DOHH2 (cell line): ENCODE measurements around the gene MRI1.

Source experiments
- H3F3A ChIP-seq: fragments of 200-600 bp; sonication (generic), shearing (Covaris generic); 2 replicates; pipeline ENCODE4 v1.6.0; 2016; ENCODE audit warnings: antibody characterized with exemption, mild to moderate bottlenecking; ENCODE audit not compliant: control insufficient read depth, insufficient read depth
- H3K27ac ChIP-seq: fragments of 200-600 bp; sonication (generic); 2 replicates; pipeline ENCODE4 v1.5.1; 2014; ENCODE audit warnings: low read depth, mild to moderate bottlenecking, low read length, moderate library complexity
- H3K27me3 ChIP-seq: fragments of 200-600 bp; sonication (generic); 2 replicates; pipeline ENCODE4 v1.6.1; 2014; ENCODE audit warnings: mild to moderate bottlenecking, low read length, mixed read lengths; ENCODE audit not compliant: control insufficient read depth
- H3K36me3 ChIP-seq: fragments of 200-600 bp; sonication (generic); 2 replicates; pipeline ENCODE4 v1.6.1; 2014; ENCODE audit warnings: mild to moderate bottlenecking, low read length, moderate library complexity, mixed read lengths; ENCODE audit not compliant: control insufficient read depth
- H3K4me1 ChIP-seq: fragments of 200-600 bp; sonication (generic); 2 replicates; pipeline ENCODE4 v1.6.1; 2014; ENCODE audit warnings: mild to moderate bottlenecking, low read length, mixed read lengths; ENCODE audit not compliant: control insufficient read depth
- H3K4me2 ChIP-seq: fragments of 200-600 bp; sonication (generic); 2 replicates; pipeline ENCODE4 v1.6.0; 2014; ENCODE audit warnings: mild to moderate bottlenecking, low read length, moderate library complexity
- H3K4me3 ChIP-seq: fragments of 200-600 bp; sonication (generic); 2 replicates; pipeline ENCODE4 v1.5.1; 2014; ENCODE audit warnings: mild to moderate bottlenecking, low read length, mixed read lengths
- H3K79me2 ChIP-seq: fragments of 200-600 bp; sonication (generic); 2 replicates; pipeline ENCODE4 v1.6.1; 2014; ENCODE audit warnings: mild to moderate bottlenecking, low read length, mixed read lengths; ENCODE audit not compliant: control insufficient read depth
- H3K9me2 ChIP-seq: fragments of 200-600 bp; sonication (generic); replicated peaks from 2 replicates; pipeline ENCODE4 v1.6.1; 2014; ENCODE audit warnings: mild to moderate bottlenecking, low read length, mixed read lengths; ENCODE audit not compliant: control insufficient read depth
- H3K9me3 ChIP-seq: fragments of 200-600 bp; sonication (generic); 2 replicates; pipeline ENCODE4 v1.6.1; 2014; ENCODE audit warnings: antibody characterized with exemption, low read length, mixed read lengths; ENCODE audit not compliant: control insufficient read depth, insufficient read depth
- H4K20me1 ChIP-seq: fragments of 200-600 bp; sonication (generic); 2 replicates; pipeline ENCODE4 v1.6.0; 2014; ENCODE audit warnings: low read depth, mild to moderate bottlenecking, antibody characterized with exemption, low read length, moderate library complexity; ENCODE audit not compliant: control insufficient read depth, insufficient read depth
- EZH2phosphoT487 ChIP-seq: fragments of 200-600 bp; sonication (generic); IDR thresholded peaks from 2 replicates; pipeline ENCODE4 v1.6.1; 2017; ENCODE audit warnings: borderline replicate concordance, mild to moderate bottlenecking, antibody characterized with exemption, low read length, moderate library complexity, mixed read lengths
- TF ChIP-seq, protein P1 (sequence below): fragments of 200-600 bp; sonication (generic); IDR thresholded peaks from one replicate; pipeline ENCODE4 v1.5.1; 2014; ENCODE audit warnings: antibody characterized with exemption, mild to moderate bottlenecking, low read depth, low read length; ENCODE audit not compliant: poor library complexity, severe bottlenecking

MRI1 gene

GRCh38 chr19:13796301-13797057, 32.2 kb downstream of the MRI1 start:
- Histone ChIP-seq H3K36me3 (no peaks in the 10 kb centered on the region), H3K4me3 (peak overlapping the region; percentile 88), H3K9me2 (no peaks in the 10 kb centered on the region), H3K4me2 (peak overlapping the region; percentile 72), H3K79me2 (peaks cover 7% of the 10 kb centered on the region), H3K9me3 (no peaks in the 10 kb centered on the region), H4K20me1 (no peaks in the 10 kb centered on the region), H3K4me1 (peaks cover 30% of the 10 kb centered on the region), H3K27me3 (no peaks in the 10 kb centered on the region), H3K27ac (no peak overlapping the region), H3F3A (no peaks in the 10 kb centered on the region)
- TF ChIP-seq EZH2phosphoT487, result no peak
- TF ChIP-seq, protein P1, sequence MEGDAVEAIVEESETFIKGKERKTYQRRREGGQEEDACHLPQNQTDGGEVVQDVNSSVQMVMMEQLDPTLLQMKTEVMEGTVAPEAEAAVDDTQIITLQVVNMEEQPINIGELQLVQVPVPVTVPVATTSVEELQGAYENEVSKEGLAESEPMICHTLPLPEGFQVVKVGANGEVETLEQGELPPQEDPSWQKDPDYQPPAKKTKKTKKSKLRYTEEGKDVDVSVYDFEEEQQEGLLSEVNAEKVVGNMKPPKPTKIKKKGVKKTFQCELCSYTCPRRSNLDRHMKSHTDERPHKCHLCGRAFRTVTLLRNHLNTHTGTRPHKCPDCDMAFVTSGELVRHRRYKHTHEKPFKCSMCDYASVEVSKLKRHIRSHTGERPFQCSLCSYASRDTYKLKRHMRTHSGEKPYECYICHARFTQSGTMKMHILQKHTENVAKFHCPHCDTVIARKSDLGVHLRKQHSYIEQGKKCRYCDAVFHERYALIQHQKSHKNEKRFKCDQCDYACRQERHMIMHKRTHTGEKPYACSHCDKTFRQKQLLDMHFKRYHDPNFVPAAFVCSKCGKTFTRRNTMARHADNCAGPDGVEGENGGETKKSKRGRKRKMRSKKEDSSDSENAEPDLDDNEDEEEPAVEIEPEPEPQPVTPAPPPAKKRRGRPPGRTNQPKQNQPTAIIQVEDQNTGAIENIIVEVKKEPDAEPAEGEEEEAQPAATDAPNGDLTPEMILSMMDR, result peak; percentile 38

GRCh38 chr19:13797058-13797440, 32.7 kb downstream of the MRI1 start:
- Histone ChIP-seq H3K4me2 (peak overlapping the region; percentile 72), H3K9me2 (no peaks in the 10 kb centered on the region), H3K4me3 (peak overlapping the region; percentile 88), H3K9me3 (no peaks in the 10 kb centered on the region), H3K79me2 (peaks cover 7% of the 10 kb centered on the region), H3K36me3 (no peaks in the 10 kb centered on the region), H4K20me1 (no peaks in the 10 kb centered on the region), H3K27ac (no peak overlapping the region), H3F3A (no peaks in the 10 kb centered on the region), H3K27me3 (no peaks in the 10 kb centered on the region), H3K4me1 (peaks cover 30% of the 10 kb centered on the region)
- TF ChIP-seq EZH2phosphoT487, result no peak
- TF ChIP-seq, protein P1, result no peak

GRCh38 chr19:13797870-13798269, 33.5 kb downstream of the MRI1 start:
- Histone ChIP-seq H3K4me2 (no peak overlapping the region), H3K79me2 (peaks cover 7% of the 10 kb centered on the region), H3K4me3 (no peak overlapping the region), H3K27me3 (no peaks in the 10 kb centered on the region), H3F3A (no peaks in the 10 kb centered on the region), H3K9me3 (no peaks in the 10 kb centered on the region), H4K20me1 (no peaks in the 10 kb centered on the region), H3K4me1 (peaks cover 30% of the 10 kb centered on the region), H3K9me2 (no peaks in the 10 kb centered on the region), H3K36me3 (no peaks in the 10 kb centered on the region), H3K27ac (no peak overlapping the region)
- TF ChIP-seq, protein P1, result no peak
- no peak for TF ChIP-seq EZH2phosphoT487
